ENCODE data around the gene GPRC5C. TPM values are rescaled to one million over a fixed set of nuclear protein-coding genes. Genes with fewer than 3 reads are reported as not detected.

Gene GPRC5C
- total RNA-seq, 1 experiment from 2014 or later, result 15.5 TPM

GRCh38 chr17:74443516-74444296 lies 11.8 kb downstream of the GPRC5C start:
- Histone ChIP-seq H3K4me1 (ENCODE audit: insufficient read depth, low read length) (no peaks in the 10 kb centered on the region; the same call in 1 of the 2 replicates), H3K23me2 (ENCODE audit: insufficient read length, low read depth, low read length, poor library complexity, severe bottlenecking) (no peaks in the 10 kb centered on the region), H2BK20ac (ENCODE audit: low read depth, low read length, poor library complexity, severe bottlenecking) (no peak overlapping the region), H3K9ac (ENCODE audit: extremely low read depth, insufficient read length, low read length) (no peak overlapping the region), H2AFZ (ENCODE audit: low read length) (no peak overlapping the region), H3K23ac (ENCODE audit: insufficient read length, low read depth, low read length) (no peak overlapping the region), H3K79me1 (ENCODE audit: insufficient read depth, low read depth, low read length, poor library complexity, severe bottlenecking) (no peaks in the 10 kb centered on the region), H3K27ac (ENCODE audit: insufficient read length, low read depth, low read length) (no peak overlapping the region), H3K18ac (ENCODE audit: insufficient read length, low read depth, low read length) (no peak overlapping the region), H3T11ph (ENCODE audit: low read length) (no peak overlapping the region), H4K91ac (ENCODE audit: insufficient read length, low read depth, low read length) (no peak overlapping the region), H3K4me2 (ENCODE audit: insufficient read depth, insufficient read length, low read length) (no peak overlapping the region), H3K9me3 (ENCODE audit: control insufficient read depth, low read depth, low read length) (no peaks in the 10 kb centered on the region), H4K5ac (ENCODE audit: insufficient read length, low read depth, low read length) (no peak overlapping the region), H3K27me3 (ENCODE audit: insufficient read depth, low read length) (no peaks in the 10 kb centered on the region), H3K4ac (ENCODE audit: low read depth, low read length) (no peak overlapping the region), H4K20me1 (ENCODE audit: control insufficient read depth, insufficient read depth, insufficient read length) (no peaks in the 10 kb centered on the region), H2BK120ac (ENCODE audit: low read depth, low read length, poor library complexity, severe bottlenecking) (no peak overlapping the region), H4K8ac (replicated peaks; ENCODE audit: insufficient read length, low read depth, low read length) (no peak overlapping the region), H3K79me2 (ENCODE audit: insufficient read depth, low read length) (no peaks in the 10 kb centered on the region), H3K14ac (ENCODE audit: insufficient read depth, low read length) (no peak overlapping the region), H3K56ac (ENCODE audit: insufficient read length, low read depth, low read length) (no peak overlapping the region), H2AK5ac (ENCODE audit: insufficient read length, low read length) (no peak overlapping the region), H2BK5ac (ENCODE audit: insufficient read length, low read length) (no peak overlapping the region), H2BK12ac (ENCODE audit: insufficient read length, low read depth, low read length) (no peak overlapping the region), H2BK15ac (ENCODE audit: low read depth, low read length) (no peak overlapping the region)
- Mint-ChIP-seq H3K36me3 (ENCODE audit: insufficient read depth in 1 of 3, low read depth in 3 of 3) (peaks cover 3 to 34% (median 8%) of the 10 kb centered on the region in 3 experiments; a peak in 5 of 7 replicates), H3K4me3 (no peak overlapping the region), H3K4me1 (peaks cover 19 to 25% of the 10 kb centered on the region in 2 experiments), H3K27me3 (ENCODE audit: low read depth) (peaks cover 7% of the 10 kb centered on the region), H3K27ac (no peak overlapping the region; a peak in 1 of 7 replicates), H3K9me3 (0 out of 5 replicates have a peak, but pooled peaks cover 0 to 1% of the 10 kb centered on the region in 2 experiments)
- no CpG with 5 or more reads among the region's 8 CpGs for WGBS (ENCODE audit: extremely low coverage, insufficient read length, low lambda C conversion rate)
- DNase-seq, result no peak
- no peak for TF ChIP-seq CTCF (conservative IDR thresholded peaks at IDR 0.05)

All from H9 (cell line).